GM19025 (cell line): ENCODE data around the gene TMOD4.
"Not testable (repeated sequence)": the region's sequence is repeated elsewhere in the genome, so short reads cannot be mapped to it uniquely, and the experiment has no call there.

Experiments used
- ATAC-seq: cut with Tn5 transposase; IDR thresholded peaks from one replicate; pipeline ENCODE4 v1.9.1; 2021; ENCODE audit warnings: mild to moderate bottlenecking, low read depth, moderate library complexity; ENCODE audit not compliant: unreplicated experiment

TMOD4 gene

DNA sequence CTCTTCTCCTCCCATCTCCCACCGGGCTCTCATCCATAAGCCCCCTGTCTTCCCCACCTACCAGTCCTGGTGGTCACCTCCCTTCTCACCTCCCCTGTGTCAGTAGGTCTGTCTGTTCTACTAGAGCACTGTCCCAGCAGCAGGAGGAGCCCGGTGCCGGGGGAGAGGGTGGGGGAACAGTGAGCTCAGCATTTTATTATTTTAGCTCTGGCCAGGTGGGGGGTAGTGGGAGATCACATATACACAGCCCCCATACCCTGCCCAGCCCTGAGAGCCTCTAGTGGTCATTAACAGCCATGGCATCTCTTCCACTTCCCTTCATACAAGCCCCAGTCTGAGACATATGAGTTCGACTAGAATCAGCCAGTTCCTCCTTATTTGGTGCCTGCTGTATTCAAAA, at the start of gene TMOD4:
TMOD4 (minus strand) TSS at position 119 of the 400 bp plus-strand sequence. CDS start 1,106 bp downstream, outside the sequence.
- ATAC-seq = no peak

DNA sequence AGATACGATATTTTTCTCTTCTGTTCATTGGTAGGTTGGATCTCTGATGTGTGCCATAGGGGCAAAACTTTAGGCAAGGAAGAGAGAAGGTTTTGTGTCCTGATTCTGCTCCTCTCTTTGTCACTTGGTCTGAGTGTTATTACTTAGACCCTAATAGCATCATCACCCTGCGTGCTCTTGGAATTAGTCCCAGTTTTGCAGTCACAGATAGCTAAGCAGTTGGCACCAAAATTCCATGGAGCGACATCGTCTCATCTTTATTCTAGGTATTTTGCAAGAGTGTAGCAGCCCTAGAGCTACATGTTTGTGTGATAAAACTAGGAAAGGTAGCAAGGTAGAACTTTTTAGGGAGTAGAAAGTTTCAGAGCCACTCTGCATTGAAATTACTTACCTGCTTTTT, 46.3 kb upstream of the TMOD4 start:
- no peak for ATAC-seq

DNA sequence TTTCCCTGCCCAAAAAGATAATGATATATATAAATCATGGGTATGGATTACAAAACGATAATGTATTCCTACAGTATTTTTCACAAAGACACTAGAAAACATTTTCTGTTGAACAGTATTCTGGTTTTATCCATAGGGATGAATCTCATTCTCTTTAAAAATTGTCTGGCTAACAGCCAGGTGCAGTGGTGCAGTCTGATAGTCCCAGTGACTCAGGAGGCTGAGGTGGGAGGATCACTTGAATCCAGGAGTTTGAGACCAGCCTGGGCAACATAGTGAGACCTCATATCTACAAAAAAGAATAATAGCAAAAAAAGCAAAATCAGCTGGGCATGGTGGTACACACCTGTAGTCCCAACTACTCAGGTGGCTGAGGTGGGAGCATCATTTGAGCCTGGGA, 45.8 kb upstream of the TMOD4 start:
- ATAC-seq = no peak

DNA sequence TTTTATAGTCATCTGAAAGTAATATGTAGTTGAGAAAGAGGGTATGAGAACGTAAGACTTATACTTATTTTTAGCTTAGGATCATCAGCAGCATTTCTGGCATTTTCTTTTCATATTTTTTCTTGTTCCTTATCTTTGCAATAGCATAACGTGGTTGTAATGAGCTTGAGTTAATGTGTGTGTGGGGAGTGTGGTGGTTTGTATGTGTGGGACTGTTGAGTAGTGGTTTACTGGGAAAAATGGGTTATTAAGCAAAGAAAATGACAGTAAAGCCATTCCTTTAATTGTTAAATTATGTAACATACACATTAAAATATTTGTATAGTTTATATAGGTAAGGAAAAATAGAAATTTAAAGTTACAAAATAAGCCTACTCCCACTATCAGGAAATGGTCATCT, 37.8 kb upstream of the TMOD4 start:
- ATAC-seq = no peak

DNA sequence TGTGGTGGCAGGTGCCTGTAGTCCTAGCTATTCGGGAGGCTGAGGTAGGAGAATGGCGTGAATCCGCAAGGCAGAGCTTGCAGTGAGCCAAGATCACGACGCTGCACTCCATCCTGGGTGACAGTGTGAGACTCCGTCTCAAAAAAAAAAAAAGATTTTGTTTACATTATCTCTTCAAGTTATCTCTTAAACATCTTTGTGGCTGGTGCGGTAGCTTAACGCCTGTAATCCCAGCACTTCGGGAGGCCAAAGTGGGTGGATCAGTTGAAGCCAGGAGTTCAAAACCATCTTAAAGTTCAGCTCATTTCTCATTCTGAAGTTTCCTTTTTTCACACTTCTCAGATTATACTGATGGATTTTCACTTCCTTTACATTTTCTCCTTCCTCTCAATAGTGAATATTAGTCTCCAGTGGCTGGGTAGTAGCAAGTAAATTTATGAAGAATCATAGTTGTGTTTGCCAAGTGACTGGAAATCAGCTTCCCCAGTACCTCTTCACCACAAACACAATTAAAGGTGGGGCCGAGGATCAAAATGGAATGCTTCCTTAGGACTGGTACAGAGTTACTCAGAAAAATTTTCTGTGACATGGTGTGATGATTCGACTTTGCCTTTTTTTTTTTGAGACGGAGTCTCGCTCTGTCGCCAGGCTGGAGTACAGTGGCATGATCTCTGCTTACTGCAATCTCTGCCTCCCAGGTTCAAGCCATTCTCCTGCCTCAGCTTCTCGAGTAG, 36.4 kb upstream of the TMOD4 start:
- ATAC-seq = no peak

DNA sequence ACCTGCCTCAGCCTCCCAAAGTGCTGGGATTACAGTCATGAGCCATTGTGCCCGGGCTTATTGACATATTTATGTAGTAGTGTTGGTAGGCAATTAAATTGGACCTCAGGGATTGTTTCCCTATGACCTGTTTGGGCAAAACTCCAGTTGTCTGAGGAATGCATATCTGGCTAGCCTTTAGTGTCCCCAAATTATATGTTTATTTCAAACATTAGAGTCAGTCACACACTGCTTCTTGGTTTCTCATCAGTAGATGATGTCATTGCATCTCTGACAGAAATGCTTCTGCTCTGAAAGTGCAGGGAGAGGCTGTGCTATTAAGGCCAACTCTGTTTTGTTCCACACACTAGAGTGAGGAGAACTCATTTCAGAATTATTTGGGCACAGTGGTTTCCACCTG, 35.0 kb upstream of the TMOD4 start:
- no peak for ATAC-seq

DNA sequence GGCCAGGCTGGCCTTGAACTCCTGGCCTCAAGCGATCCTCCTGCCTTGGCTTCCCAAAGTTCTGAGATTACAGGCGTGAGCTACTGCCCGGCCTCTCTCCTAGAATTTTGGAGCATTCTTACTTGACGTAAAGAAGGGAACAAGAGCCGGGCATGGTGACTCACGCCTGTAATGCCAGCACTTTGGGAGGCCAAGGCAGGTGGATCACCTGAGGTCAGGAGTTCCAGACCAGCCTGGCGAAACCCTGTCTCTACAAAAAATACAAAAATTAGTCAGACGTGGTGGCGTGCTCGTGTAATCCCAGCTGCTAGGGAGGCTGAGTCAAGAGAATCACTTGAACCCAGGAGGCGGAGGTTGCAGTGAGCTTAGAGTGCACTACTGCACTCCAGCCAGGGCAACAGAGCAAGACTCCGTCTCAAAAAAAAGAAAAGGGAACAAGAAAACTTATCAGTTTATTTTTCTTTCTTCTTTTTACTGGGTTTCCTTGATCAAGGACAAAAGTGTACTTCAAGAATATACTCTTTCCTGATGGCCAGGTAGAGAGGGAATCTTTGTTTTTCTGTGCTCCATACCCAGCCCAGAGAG, 29.7 kb upstream of the TMOD4 start:
- not testable (repeated sequence) for ATAC-seq

DNA sequence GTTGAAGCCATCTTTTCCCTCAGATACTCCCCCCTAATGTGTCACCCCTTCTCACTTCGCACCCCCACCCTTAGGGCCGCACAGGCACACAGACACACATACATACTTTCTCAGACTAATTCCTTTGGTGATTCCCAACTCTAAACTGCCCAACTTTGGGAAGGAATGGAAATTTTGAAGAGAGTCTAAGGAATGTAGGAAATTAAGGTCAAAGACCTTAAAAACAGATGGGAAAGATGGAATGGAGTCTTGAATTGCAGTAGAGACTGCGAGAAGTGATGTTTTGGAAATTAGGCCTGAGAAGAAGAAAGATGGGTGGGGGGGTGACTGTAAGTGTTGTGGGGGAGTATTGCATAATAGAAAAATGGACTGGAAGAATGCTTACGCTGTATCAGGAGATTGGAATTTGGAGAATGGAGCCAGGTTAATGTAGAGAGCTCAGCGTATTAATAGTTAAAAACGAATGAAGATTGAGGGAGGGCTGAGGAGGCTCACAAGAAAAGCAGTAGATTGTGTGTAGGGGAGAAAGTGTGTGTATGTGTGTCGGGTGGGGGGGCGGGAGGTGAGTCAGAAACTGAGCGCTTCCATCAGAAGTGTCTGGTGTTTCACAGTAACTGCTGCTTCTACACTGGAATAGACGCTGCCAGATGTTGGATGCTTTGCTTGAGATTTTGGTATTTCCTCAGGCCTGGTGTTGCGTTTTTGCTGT, 24.2 kb upstream of the TMOD4 start:
- ATAC-seq = no peak

DNA sequence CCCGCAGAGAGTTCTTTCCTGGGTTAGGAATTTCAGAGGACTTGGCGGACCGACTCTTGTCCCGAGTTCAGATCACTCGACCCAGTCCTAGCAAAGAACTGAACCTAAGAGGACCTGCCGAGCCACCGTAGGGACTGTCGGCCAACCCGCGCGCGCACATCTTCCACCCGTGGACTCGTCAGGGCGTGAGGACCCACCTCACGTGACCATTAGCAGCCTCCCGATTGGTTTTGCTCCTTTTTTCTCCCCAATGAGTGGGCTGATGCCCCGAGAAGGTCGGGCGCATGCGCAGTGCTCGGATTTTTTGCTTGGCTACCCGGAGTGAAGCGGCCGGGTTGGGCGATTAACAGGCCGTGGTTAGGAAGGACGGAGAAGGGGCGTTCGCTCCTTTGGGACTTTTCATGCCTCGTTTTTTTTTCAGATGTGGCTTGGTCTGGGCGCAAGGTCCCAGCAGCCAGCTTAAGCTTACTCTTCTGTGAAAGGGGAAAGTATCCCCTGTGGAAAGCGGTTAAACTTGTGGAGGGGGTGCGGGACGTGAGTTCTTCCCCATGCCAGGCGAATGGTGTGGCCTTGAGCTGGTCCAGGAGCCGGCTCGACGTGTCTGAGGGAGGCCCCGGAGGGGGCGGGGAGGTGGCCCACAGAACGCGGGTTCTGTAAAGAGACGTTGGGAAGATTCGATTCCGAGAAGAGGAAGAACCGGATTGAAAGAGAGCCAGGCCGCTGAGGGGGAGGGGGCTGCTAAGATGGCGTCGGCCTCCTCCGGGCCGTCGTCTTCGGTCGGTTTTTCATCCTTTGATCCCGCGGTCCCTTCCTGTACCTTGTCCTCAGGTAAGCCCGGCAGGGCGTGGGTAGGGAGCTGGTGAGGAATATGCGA, 22.7 kb upstream of the TMOD4 start, which contains the start of gene PIP5K1A:
PIP5K1A (plus strand) TSS at position 299 of the 874 bp plus-strand sequence; CDS start at position 744, 445 bp downstream.
- peak; percentile 82 for ATAC-seq

DNA sequence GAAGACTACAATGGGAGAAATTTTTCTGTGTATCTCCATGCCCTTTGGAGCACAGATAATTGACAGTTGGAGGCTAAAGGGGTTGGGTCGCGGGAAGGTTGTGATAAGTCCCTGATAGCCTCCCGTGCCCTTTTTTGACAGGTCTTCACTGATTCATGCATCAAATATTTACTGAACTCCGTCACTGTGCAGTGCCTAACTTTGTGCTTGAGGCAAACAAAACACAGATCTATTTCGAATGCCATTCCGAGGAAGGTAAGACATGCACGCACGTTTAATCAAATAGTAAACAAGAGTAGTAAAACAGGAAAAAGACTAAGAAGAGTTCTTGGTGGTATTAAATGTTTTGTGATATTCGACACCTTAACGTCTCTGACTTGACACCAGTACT, 22.1 kb upstream of the TMOD4 start:
- ATAC-seq = no peak

DNA sequence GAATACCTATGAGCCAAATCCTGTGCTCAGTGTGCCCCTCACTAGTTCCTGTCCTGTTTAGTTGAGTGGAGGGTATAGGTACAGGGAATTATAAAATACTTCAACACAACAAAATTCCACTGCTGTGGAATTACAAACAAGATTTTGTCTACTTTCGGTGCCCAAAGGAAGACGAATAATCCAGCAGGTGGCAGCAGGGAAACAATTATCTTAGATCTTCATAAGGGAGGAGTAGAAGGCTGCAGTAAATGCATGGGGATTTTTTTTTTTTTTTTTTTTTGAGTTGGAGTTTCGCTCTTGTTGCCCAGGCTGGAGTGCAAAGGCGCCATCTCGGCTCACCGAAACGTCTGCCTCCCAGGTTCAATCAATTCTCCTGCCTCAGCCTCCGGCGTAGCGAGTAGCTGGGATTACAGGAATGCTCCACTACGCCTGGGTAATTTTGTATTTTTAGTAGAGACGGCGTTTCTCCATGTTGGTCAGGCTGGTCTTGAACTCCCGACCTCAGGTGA, 20.6 kb upstream of the TMOD4 start:
- no peak for ATAC-seq

DNA sequence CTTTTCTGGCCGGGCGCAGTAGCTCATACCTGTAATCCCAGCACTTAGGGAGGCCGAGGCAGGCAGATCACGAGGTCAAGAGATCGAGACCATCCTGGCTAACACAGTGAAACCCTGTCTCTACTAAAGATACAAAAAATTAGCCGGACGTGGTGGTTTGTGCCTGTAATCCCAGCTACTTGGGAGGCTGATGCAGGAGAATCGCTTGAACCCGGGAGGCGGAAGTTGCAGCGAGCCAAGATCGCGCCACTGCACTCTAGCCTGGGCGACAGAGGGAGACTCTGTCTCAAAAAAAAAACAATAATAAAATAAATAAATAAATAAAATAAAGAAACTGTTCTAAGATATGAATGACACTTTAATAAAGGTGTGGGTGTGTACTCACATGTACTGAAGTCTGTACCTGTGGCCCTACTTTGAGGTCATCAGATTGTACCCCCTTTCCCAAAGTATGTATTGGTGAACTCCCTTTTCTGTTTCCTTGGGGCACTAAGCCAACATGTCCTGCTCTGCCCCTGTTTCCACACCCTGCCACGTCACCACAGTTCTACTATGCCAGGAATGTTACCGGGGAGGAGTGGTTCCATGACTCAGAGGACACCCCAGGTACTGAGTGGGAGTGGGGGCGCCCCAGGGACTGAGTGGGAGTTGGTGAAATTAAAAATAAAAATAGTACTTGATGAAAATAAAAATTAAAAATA, 19.3 kb upstream of the TMOD4 start:
- ATAC-seq = not testable (repeated sequence)

DNA sequence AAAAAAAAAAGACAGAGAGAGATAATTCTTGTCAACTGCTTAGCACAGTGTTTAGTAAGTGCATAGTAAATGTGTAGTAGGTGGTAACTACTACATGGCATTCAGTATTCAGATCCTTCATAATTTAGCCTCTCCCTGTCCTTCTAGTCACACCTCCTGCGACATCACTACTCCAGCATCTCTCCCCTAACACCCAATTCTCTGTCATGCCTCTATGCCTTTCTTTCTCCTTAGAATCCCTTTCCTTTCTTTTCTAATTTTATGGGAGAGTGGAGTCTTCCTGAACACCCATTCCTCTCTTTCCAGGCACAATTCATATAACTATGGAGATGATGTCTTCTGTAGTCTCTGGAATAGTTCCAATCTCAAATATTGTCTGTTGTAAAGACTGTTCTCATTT, 18.1 kb upstream of the TMOD4 start:
- no peak for ATAC-seq

DNA sequence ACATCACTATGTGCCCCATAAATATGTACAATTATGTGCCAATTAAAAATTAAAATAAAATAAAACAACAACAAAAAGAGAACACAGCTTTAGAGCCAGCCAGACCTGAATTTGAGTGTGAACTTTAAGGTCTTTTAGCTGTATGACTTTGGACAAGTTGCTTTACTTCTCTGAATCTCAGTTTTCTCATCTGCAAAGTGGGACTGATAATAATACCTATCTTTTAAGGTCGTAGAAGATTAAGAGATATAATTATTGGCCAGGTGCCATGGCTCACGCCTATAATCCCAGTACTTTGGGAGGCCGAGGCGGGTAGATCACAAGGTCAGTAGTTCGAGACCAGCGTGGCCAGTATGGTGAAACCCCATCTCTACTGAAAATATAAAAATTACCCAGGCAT, 17.5 kb upstream of the TMOD4 start:
- no peak for ATAC-seq

DNA sequence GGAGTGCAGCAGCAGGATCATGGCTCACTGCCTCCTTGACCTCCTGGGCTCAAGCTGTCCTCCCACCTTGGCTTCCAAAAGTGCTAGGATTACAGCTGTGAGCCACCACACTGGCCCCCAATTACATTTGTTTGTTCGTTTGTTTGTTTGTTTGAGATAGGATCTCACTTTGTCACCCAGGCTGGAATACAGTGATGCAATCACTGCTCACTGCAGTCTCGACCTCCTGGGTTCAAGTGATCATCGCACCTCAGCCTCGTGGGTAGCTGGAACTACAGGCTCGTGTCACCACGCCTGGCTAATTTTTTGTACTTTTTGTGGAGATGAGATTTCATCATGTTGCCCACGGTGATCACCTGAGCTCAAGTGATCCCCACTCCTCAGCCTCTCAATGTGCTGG, 16.3 kb upstream of the TMOD4 start:
- no peak for ATAC-seq

DNA sequence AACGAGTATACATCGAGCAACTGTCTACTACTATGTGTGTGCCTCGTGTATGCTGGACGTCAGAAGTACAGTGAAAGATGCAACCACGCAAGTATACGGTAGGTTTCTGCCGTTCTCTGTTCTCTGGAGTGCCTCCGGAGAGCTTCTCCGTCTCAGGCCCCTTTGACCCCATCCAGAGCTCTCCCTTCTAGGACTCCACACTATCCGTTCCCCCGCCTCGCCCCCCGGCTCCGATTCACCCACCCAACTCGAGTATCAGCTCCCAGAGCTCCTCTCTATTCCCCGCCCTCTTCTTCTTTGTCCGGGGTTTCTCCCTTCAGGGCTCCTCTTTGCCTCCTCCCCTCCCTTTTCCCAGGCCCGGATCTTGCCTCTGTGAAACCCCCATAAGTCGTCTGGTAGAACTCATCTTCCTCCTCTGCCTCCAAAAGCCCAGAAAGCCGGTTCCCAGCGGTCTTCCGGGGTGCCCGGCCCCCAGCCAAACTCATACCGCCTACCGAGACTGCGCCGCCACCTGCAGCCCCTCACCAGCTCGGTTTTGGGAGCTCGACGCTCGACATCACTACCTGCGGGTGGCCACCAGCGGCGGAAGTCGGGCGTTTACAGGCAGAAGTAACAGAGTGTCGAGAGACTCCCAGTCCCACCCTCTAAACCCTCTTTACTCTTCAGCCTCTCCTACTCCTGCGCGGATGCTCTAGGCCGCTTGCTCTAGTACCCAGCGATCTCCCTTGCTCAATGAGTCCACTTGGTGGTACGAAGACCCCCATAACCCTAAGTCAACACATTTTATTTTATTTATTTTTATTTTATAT, 14.1 kb upstream of the TMOD4 start, which contains the start of gene VPS72:
VPS72 (minus strand) TSS at position 561 of the 809 bp plus-strand sequence; CDS start at position 485, 76 bp downstream.
- ATAC-seq = peak; percentile 86

DNA sequence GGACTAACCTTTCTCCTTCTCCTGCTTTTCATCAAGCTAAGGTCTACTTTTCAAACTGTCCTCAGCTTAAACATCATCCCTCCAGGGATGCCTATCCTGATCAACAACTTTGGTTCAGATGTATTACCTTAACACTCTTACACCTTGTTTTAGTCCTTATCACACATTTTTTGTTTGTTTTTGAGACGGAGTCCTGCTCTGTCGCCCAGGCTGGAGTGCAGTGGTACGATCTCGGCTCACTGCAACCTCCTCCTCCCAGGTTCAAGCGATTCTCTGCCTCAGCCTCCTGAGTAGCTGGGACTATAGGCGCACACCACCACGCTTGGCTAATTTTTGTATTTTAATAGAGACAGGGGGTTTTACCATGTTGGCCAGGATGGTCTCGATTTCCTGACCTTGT, 12.9 kb upstream of the TMOD4 start:
- not testable (repeated sequence) for ATAC-seq

DNA sequence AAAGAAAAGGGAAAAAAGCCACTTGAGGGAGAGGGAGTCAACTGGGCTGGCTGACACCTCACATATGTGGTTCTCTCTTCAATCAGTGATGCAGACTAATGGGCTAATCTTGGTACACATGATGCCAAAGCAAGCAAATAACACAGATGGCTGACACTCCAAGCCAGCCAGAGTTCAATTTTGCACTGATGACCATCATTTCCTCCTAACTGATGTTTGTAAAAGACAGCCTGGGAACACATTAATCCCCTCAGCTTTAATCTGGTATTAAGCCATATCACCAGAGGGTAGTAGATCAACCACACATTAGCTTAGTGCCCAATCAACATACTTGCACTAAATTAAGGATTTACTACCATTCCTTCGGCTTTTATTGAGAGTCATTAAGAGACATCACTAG, 11.4 kb upstream of the TMOD4 start:
- no peak for ATAC-seq

DNA sequence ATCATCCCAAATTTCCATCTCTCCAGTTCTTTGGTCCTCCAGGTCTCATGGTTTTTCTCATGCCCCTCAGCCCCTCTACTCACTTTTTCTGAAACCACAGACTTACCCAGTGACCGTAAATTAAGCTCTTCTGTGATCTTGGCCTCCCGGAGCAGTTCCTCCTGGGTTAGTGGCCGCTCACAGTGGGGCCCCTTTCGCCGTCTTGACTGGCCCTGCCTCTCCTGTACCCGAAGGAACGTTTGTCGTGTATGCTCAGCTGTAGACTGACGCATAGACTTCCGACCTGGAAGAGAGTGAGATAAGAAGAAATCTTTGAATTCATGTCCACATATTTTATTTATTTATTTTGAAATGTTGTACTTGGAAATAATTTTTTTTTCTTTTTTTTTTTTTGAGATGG, 8.4 kb upstream of the TMOD4 start:
- no peak for ATAC-seq
